DND-41 (cell line): Measurements from ENCODE around the gene TMEM236.

Source experiments
- ATAC-seq: fragments of 200-7000 bp; cut with Tn5 transposase; 3 replicates; pipeline ENCODE4 v1.9.1; 2021; ENCODE audit warnings: low read depth; ENCODE audit not compliant: insufficient read depth
- DNase-seq: peaks from one replicate; pipeline ENCODE4 v3.0.0-alpha.2; 2020
- H2AFZ ChIP-seq: 2 replicates; pipeline ENCODE4 v1.6.0; 2012; ENCODE audit warnings: low read depth, low read length
- H3K27ac ChIP-seq: 2 replicates; pipeline ENCODE4 v1.5.1; 2012; ENCODE audit warnings: low read length, inconsistent platforms
- H3K27me3 ChIP-seq: fragments of 200-600 bp; sonication (generic); 2 replicates; pipeline ENCODE4 v1.6.0; 2012; ENCODE audit warnings: low read length, mild to moderate bottlenecking, inconsistent platforms; ENCODE audit not compliant: insufficient read depth, poor library complexity
- H3K36me3 ChIP-seq: 2 replicates; pipeline ENCODE4 v1.5.1; 2012; ENCODE audit warnings: low read length, inconsistent platforms; ENCODE audit not compliant: insufficient read depth
- H3K4me1 ChIP-seq: 2 replicates; pipeline ENCODE4 v1.5.1; 2012; ENCODE audit warnings: mild to moderate bottlenecking, low read length; ENCODE audit not compliant: insufficient read depth
- H3K4me2 ChIP-seq: 2 replicates; pipeline ENCODE4 v1.6.0; 2012; ENCODE audit warnings: mild to moderate bottlenecking, moderate library complexity, low read length, inconsistent platforms; ENCODE audit not compliant: insufficient read depth
- H3K4me3 ChIP-seq, 2 experiments: fragments of 200-600 bp in 1 of 2; shearing (Covaris generic) in 1 of 2; 2 replicates each; pipeline ENCODE4 v1.5.1; 2012 to 2016; ENCODE audit warnings: inconsistent platforms in 2 of 2, low read length in 2 of 2, mild to moderate bottlenecking in 2 of 2, low read depth in 1 of 2, moderate library complexity in 1 of 2
- H3K79me2 ChIP-seq: 2 replicates; pipeline ENCODE4 v1.6.0; 2012; ENCODE audit warnings: low read length, inconsistent platforms; ENCODE audit not compliant: insufficient read depth
- H3K9ac ChIP-seq: 2 replicates; pipeline ENCODE4 v1.6.0; 2012; ENCODE audit warnings: low read depth, mild to moderate bottlenecking, inconsistent platforms, low read length, moderate library complexity
- H3K9me3 ChIP-seq: 2 replicates; pipeline ENCODE4 v1.5.1; 2012; ENCODE audit warnings: low read length, moderate library complexity, mild to moderate bottlenecking, inconsistent platforms; ENCODE audit not compliant: insufficient read depth, severe bottlenecking
- H4K20me1 ChIP-seq: 2 replicates; pipeline ENCODE4 v1.6.0; 2012; ENCODE audit warnings: low read length; ENCODE audit not compliant: insufficient read depth
- CTCF ChIP-seq: IDR thresholded peaks from 2 replicates; pipeline ENCODE4 v1.5.1; 2012; ENCODE audit warnings: borderline replicate concordance, low read length, moderate library complexity, mild to moderate bottlenecking; ENCODE audit not compliant: poor library complexity, severe bottlenecking; ENCODE audit errors: extremely low read depth
- EZH2 ChIP-seq: IDR thresholded peaks from 3 replicates; pipeline ENCODE4 v1.6.1; 2012; ENCODE audit warnings: borderline replicate concordance, low read depth, mild to moderate bottlenecking, moderate library complexity, low read length, inconsistent platforms; ENCODE audit not compliant: severe bottlenecking

The TMEM236 gene

GRCh38 chr10:17831896-17832295 is 79.9 kb downstream of the TMEM236 start:
- H3K27me3 ChIP-seq, result no peaks in the 10 kb centered on the region
- no peak overlapping the region for H2AFZ ChIP-seq
- no peaks in the 10 kb centered on the region for H4K20me1 ChIP-seq
- H3K4me2 ChIP-seq, result no peak overlapping the region
- DNase-seq, result no peak
- no peak overlapping the region for H3K9ac ChIP-seq
- no peaks in the 10 kb centered on the region for H3K36me3 ChIP-seq
- no peaks in the 10 kb centered on the region for H3K9me3 ChIP-seq
- H3K4me3 ChIP-seq, result no peak overlapping the region
- TF ChIP-seq EZH2 (no peak), CTCF (no peak)
- no peaks in the 10 kb centered on the region for H3K79me2 ChIP-seq
- H3K4me1 ChIP-seq, result no peaks in the 10 kb centered on the region
- H3K27ac ChIP-seq, result no peak overlapping the region
- ATAC-seq, result no peak

- Histone ChIP-seq H3K9me3 (no peaks in the 10 kb centered on the region), H2AFZ (no peak overlapping the region), H3K27me3 (no peaks in the 10 kb centered on the region), H3K27ac (no peak overlapping the region), H3K4me2 (no peak overlapping the region), H3K36me3 (no peaks in the 10 kb centered on the region), H3K9ac (no peak overlapping the region), H4K20me1 (no peaks in the 10 kb centered on the region), H3K79me2 (no peaks in the 10 kb centered on the region), H3K4me1 (no peaks in the 10 kb centered on the region), H3K4me3 (no peak overlapping the region)
- no peak for TF ChIP-seq CTCF
- TF ChIP-seq EZH2, result no peak
- ATAC-seq (no peak), DNase-seq (no peak)
Observed at GRCh38 chr10:17833656-17834055, 81.7 kb downstream of the TMEM236 start.

GRCh38 chr10:17835688-17836087 is 83.7 kb downstream of the TMEM236 start:
- DNase-seq (no peak), ATAC-seq (peak; percentile 37; the same call in 1 of the 3 replicates)
- Histone ChIP-seq H3K4me2 (no peak overlapping the region), H3K36me3 (no peaks in the 10 kb centered on the region), H3K9me3 (no peaks in the 10 kb centered on the region), H3K27me3 (no peaks in the 10 kb centered on the region), H3K79me2 (no peaks in the 10 kb centered on the region), H3K4me3 (no peak overlapping the region), H2AFZ (no peak overlapping the region), H3K4me1 (no peaks in the 10 kb centered on the region), H3K27ac (no peak overlapping the region), H4K20me1 (no peaks in the 10 kb centered on the region), H3K9ac (no peak overlapping the region)
- TF ChIP-seq CTCF (no peak), EZH2 (no peak)

GRCh38 chr10:17836942-17837341 is 84.9 kb downstream of the TMEM236 start:
- Histone ChIP-seq H3K4me1 (no peaks in the 10 kb centered on the region), H3K9me3 (no peaks in the 10 kb centered on the region), H3K4me3 (no peak overlapping the region), H3K79me2 (no peaks in the 10 kb centered on the region), H3K36me3 (no peaks in the 10 kb centered on the region), H2AFZ (no peak overlapping the region), H3K9ac (no peak overlapping the region), H3K27me3 (no peaks in the 10 kb centered on the region), H3K27ac (no peak overlapping the region), H4K20me1 (no peaks in the 10 kb centered on the region), H3K4me2 (no peak overlapping the region)
- ATAC-seq (no peak), DNase-seq (no peak)
- TF ChIP-seq EZH2, result no peak
- TF ChIP-seq CTCF, result no peak
